Measurements from ENCODE around the gene XPC. TPM values are rescaled to one million over a fixed set of nuclear protein-coding genes. Genes with fewer than 3 reads are reported as not detected.
A peak's percentile ranks its signal among the peaks of the same experiment; 100 is the strongest.

Gene XPC
- polyA plus RNA-seq, 3 donors, result 13.4 to 22.0 (median 15.5) TPM

- 43% methylated on average over 1 of the region's 7 CpGs for WGBS (ENCODE audit: insufficient coverage)
- Histone ChIP-seq H3K4me2 (replicated peaks; ENCODE audit: extremely low read depth, low read length, poor library complexity, severe bottlenecking) (peak overlapping the region; percentile 73), H2AFZ (ENCODE audit: insufficient read depth, low read depth, low read length, poor library complexity, severe bottlenecking) (peak overlapping the region; percentile 70)
Observed at GRCh38 chr3:14144423-14145075, 33.9 kb downstream of the XPC start.

More at GRCh38 chr3:14144423-14145075, 33.9 kb downstream of the XPC start:
- intact Hi-C loops (cut with micrococcal nuclease), result loop anchor here in 1 of 2 donors (5.0 kb wide), 1 partner anchor 33 kb away; the partner anchor contains the start of genes LSM3 and XPC
- no peaks in the 10 kb centered on the region for H3K9me3 ChIP-seq (replicated peaks in 1 of 2; ENCODE audit: control insufficient read depth in 1 of 2, insufficient read depth in 1 of 2, low read length in 2 of 2)
- peak overlapping the region; percentile 41 to 61 (median 43) for H3K4me3 ChIP-seq (replicated peaks in 1 of 3; ENCODE audit: low read depth in 2 of 3, low read length in 3 of 3)
- TF ChIP-seq CTCF (IDR thresholded peaks at IDR 0.05), result no peak
- Mint-ChIP-seq H3K4me3 (peak overlapping the region; percentile 74 to 90), H3K27me3 (ENCODE audit: low read depth in 3 of 3) (peaks cover 0 to 2% (median 0%) of the 10 kb centered on the region in 3 donors), H3K4me1 (peaks cover 51% of the 10 kb centered on the region), H3K36me3 (peaks cover 64 to 70% of the 10 kb centered on the region in 2 donors), H3K27ac (peak overlapping the region; percentile 99 to 100 (median 100)), H3K9me3 (no peaks in the 10 kb centered on the region)
- peaks cover 36 to 49% of the 10 kb centered on the region in 2 donors for H3K36me3 ChIP-seq (replicated peaks in 1 of 2; ENCODE audit: control insufficient read depth in 1 of 2, insufficient read depth in 2 of 2, low read length in 2 of 2)
- no peaks in the 10 kb centered on the region for H3K27me3 ChIP-seq (ENCODE audit: control insufficient read depth in 2 of 2, insufficient read depth in 2 of 2, low read length in 2 of 2)
- peaks cover 44 to 53% of the 10 kb centered on the region in 2 donors for H3K4me1 ChIP-seq (ENCODE audit: control insufficient read depth in 1 of 2, insufficient read depth in 2 of 2, low read length in 2 of 2)
- peak; percentile 95 to 99 (median 98) for DNase-seq
- no peaks in the 10 kb centered on the region for H3K79me2 ChIP-seq (ENCODE audit: insufficient read depth, low read length)
- peak overlapping the region; percentile 100 for H3K27ac ChIP-seq (ENCODE audit: low read depth in 1 of 2, low read length in 2 of 2)
- H4K20me1 ChIP-seq (ENCODE audit: insufficient read depth, low read length), result no peaks in the 10 kb centered on the region
- H3K9ac ChIP-seq (ENCODE audit: insufficient read depth, low read length, poor library complexity, severe bottlenecking), result peak overlapping the region; percentile 92

Data from CD14-positive monocyte (primary cell).